Measurements from ENCODE around the gene PGM2. TPM values are rescaled to one million over a fixed set of nuclear protein-coding genes. Genes with fewer than 3 reads are reported as not detected.
A peak's percentile ranks its signal among the peaks of the same experiment; 100 is the strongest.

PGM2 gene
- total and polyA plus RNA-seq, 7 donors: 1.1 to 4.7 (median 2.5) TPM

DNA sequence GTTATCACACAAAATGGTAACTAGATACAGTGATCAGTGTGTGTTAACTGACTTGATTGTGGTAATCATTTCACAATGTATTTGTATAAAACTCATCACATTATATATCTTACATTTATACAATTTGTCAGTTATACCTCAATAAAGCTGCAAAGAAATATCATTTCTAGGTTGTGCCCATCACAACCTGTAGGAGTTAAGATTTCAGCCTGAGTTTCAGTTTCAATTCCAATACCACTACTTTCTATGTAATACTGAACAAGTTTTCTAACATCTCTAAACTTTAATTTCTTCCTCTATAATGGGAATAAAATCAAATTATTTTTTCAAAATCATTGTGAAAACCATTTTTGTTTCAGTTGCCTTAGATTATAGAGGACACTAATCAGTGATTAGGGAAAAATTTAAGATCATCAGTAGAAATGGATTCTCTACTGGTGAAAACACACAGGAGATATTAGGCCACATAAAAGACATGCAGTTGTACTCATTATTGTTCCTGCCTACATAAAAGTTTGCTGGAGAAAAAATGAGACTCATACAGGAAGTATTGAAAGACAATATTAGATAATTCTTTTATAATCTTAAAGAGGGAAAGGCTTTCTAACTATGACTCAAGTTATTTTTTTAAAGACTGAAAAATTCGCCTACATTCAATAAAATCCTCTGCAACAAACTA is 46.0 kb downstream of the PGM2 start:
- Histone ChIP-seq H3K4me1 (no peaks in the 10 kb centered on the region), H3K27ac (no peak overlapping the region), H3K27me3 (ENCODE audit: insufficient read depth in 3 of 3, low read length in 2 of 3) (no peaks in the 10 kb centered on the region), H3K36me3 (ENCODE audit: insufficient read depth in 1 of 2, low read depth in 1 of 2) (no peaks in the 10 kb centered on the region), H3K9me3 (no peaks in the 10 kb centered on the region), H3K4me3 (no peak overlapping the region)
- TF ChIP-seq, protein P1, sequence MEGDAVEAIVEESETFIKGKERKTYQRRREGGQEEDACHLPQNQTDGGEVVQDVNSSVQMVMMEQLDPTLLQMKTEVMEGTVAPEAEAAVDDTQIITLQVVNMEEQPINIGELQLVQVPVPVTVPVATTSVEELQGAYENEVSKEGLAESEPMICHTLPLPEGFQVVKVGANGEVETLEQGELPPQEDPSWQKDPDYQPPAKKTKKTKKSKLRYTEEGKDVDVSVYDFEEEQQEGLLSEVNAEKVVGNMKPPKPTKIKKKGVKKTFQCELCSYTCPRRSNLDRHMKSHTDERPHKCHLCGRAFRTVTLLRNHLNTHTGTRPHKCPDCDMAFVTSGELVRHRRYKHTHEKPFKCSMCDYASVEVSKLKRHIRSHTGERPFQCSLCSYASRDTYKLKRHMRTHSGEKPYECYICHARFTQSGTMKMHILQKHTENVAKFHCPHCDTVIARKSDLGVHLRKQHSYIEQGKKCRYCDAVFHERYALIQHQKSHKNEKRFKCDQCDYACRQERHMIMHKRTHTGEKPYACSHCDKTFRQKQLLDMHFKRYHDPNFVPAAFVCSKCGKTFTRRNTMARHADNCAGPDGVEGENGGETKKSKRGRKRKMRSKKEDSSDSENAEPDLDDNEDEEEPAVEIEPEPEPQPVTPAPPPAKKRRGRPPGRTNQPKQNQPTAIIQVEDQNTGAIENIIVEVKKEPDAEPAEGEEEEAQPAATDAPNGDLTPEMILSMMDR (IDR thresholded peaks at IDR 0.05): no peak
- ATAC-seq: no peak
- intact Hi-C loops (cut with DNase I): no loop called here
- DNase-seq: no peak
- WGBS, 3 donors: 89 to 93% (median 92%) methylated on average over 1 of the region's 1 CpG

DNA sequence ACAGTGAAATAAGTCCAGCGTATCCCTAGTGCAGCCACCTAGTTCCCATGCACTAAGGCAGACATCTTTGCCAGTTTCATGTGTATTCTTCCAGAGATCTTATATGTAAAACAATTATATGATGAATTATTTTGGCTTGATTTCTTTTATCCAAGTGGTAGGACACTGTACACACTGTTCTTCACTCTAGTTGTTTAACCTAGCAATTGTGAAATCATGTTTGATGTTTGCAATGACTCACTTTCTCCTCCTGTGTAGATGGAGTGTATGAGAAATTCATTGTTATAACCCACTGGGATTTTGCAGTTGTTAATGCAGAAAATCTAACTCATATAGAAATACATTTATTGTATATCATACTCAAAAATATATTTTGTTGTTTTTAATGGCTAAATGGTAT is 46.9 kb downstream of the PGM2 start:
- intact Hi-C loops (cut with DNase I): no loop called here
- Histone ChIP-seq H3K4me3 (no peak overlapping the region), H3K27ac (no peak overlapping the region), H3K9me3 (no peaks in the 10 kb centered on the region), H3K36me3 (ENCODE audit: insufficient read depth in 1 of 2, low read depth in 1 of 2) (no peaks in the 10 kb centered on the region), H3K27me3 (ENCODE audit: insufficient read depth in 3 of 3, low read length in 2 of 3) (no peaks in the 10 kb centered on the region), H3K4me1 (no peaks in the 10 kb centered on the region)
- ATAC-seq (peak in 2 of 4 donors; percentile 77 to 85), DNase-seq (no peak)
- TF ChIP-seq, protein P1 (IDR thresholded peaks at IDR 0.05): no peak
- 91 to 92% (median 92%) methylated on average over 1 of the region's 1 CpG for WGBS, 3 donors

DNA sequence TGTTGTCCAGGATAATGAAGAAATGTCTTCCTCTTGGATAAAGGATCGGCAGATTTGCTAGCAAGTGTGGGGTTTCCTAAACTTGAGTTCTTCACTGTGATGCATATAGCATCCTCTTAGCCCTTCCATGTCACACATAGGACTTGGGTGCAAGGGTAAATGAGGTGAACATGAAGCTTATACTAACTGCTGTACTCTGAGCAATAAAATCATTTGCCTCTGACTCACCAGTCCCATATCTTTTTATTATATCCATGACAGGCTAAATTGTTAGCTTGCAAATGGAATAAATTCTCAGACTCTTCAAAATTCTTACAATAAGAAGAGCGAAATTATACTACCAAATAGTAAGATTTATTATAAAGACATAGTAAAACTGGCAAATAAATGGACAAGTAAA is 49.7 kb downstream of the PGM2 start:
- intact Hi-C loops (cut with DNase I): no loop called here

DNA sequence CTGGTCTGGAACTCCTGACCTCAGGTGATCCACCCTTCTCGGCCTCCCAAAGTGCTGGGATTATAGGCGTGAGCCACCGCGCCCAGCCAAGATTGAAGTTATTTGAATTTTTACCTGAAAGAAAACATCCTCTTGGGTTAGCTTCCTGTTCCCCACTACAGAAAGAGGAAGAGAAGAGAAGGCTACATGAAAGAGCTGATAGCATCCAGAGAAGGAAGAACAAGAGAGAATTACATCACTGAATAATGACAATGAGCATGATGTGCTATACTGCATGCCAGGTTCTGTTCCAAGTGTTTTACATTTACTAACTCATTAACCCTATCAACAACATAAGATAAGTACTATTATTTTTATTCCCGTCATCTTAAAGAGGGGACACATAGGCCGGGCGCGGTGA is 52.9 kb downstream of the PGM2 start:
- Histone ChIP-seq H3K36me3 (ENCODE audit: insufficient read depth in 1 of 2, low read depth in 1 of 2) (no peaks in the 10 kb centered on the region), H3K9me3 (no peaks in the 10 kb centered on the region), H3K27me3 (ENCODE audit: insufficient read depth in 3 of 3, low read length in 2 of 3) (peaks cover 0 to 3% (median 0%) of the 10 kb centered on the region in 3 donors), H3K4me1 (no peaks in the 10 kb centered on the region), H3K27ac (no peak overlapping the region), H3K4me3 (no peak overlapping the region)
- intact Hi-C loops (cut with DNase I): no loop called here
- ATAC-seq: no peak
- WGBS, 3 donors: 92 to 99% (median 95%) methylated on average over 8 of the region's 8 CpGs
- DNase-seq: no peak
- TF ChIP-seq, protein P1 (IDR thresholded peaks at IDR 0.05): no peak

More for the DNA sequence above, 49.7 kb downstream of the PGM2 start:
- Histone ChIP-seq H3K27ac (no peak overlapping the region), H3K27me3 (ENCODE audit: insufficient read depth in 3 of 3, low read length in 2 of 3) (no peaks in the 10 kb centered on the region), H3K4me3 (no peak overlapping the region), H3K9me3 (no peaks in the 10 kb centered on the region), H3K4me1 (no peaks in the 10 kb centered on the region), H3K36me3 (ENCODE audit: insufficient read depth in 1 of 2, low read depth in 1 of 2) (no peaks in the 10 kb centered on the region)
- ATAC-seq (peak in 2 of 4 donors; percentile 53 to 54), DNase-seq (no peak)
- TF ChIP-seq, protein P1 (IDR thresholded peaks at IDR 0.05): no peak
- 96 to 100% (median 99%) methylated on average over 2 of the region's 2 CpGs for WGBS, 3 donors

DNA sequence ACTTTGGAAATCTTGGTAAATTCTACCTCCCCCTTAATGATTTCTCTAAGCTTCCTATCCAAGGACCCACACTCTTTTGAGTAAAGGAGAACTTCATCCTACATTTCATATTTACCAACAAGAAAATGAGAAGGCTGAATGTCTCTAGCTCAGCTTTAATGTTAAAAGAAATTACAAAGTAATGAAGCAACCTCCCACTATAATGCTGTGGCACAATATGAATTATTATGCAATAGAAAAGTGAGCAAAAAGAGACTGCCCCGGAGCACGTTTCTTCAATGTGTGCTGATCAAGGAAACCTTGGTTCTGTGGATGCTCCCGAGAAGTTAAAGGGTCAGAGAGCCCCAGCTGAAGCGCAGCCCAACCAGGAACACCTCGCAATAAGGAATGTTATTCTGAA is 55.3 kb downstream of the PGM2 start:
- Histone ChIP-seq H3K9me3 (no peaks in the 10 kb centered on the region), H3K27ac (no peak overlapping the region), H3K4me3 (no peak overlapping the region), H3K4me1 (no peaks in the 10 kb centered on the region), H3K36me3 (ENCODE audit: insufficient read depth in 1 of 2, low read depth in 1 of 2) (no peaks in the 10 kb centered on the region), H3K27me3 (ENCODE audit: insufficient read depth in 3 of 3, low read length in 2 of 3) (peaks cover 0 to 3% (median 0%) of the 10 kb centered on the region in 3 donors)
- TF ChIP-seq, protein P1 (IDR thresholded peaks at IDR 0.05): no peak
- intact Hi-C loops (cut with DNase I): no loop called here
- 72 to 84% (median 81%) methylated on average over 5 of the region's 5 CpGs for WGBS, 3 donors
- DNase-seq: no peak
- no peak for ATAC-seq

All from psoas muscle (tissue), 8 donors.